Fibroblast of lung (primary cell): ENCODE results near the gene GTF3C2.

ENCODE experiments used
- CTCF ChIP-seq, 2 donors: IDR thresholded peaks in 1 of 2; conservative IDR thresholded peaks in 1 of 2; 1 replicate in 1 of 2; 2 replicates in 1 of 2; pipeline ENCODE4 v1.5.1; 2011 to 2012; ENCODE audit warnings: low read length in 2 of 2, control low read depth in 1 of 2, inconsistent platforms in 1 of 2, low read depth in 1 of 2, mild to moderate bottlenecking in 1 of 2
- EZH2 ChIP-seq: IDR thresholded peaks from 2 replicates; pipeline ENCODE4 v1.5.1; 2012; ENCODE audit warnings: low read length, control low read depth, mild to moderate bottlenecking; ENCODE audit errors: missing control alignments

- no peak for TF ChIP-seq EZH2
- TF ChIP-seq CTCF (conservative IDR thresholded peaks at IDR 0.05 in 1 of 2, IDR thresholded peaks at IDR 0.05 in 1 of 2; ENCODE audit: low read depth in 1 of 2, low read length in 2 of 2): peak; percentile 89 to 90
Measured at GRCh38 chr2:27303093-27304025, 53.2 kb downstream of the GTF3C2 start.
